HG02970 (cell line): ENCODE results near the gene COL15A1.

Experiments used
- ATAC-seq: cut with Tn5 transposase; IDR thresholded peaks from one replicate; pipeline ENCODE4 v1.9.1; 2021; ENCODE audit warnings: mild to moderate bottlenecking, moderate library complexity, moderate number of reproducible peaks; ENCODE audit not compliant: unreplicated experiment, low FRiP score

COL15A1 gene

GRCh38 chr9:99119976-99120655 is 176.4 kb downstream of the COL15A1 start:
- ATAC-seq: no peak
